ENCODE data around the gene SH3RF3.

Gene SH3RF3

GRCh38 chr2:109084341-109084740 lies 44.7 kb upstream of the SH3RF3 start:
- no peak for TF ChIP-seq MYC (IDR thresholded peaks at IDR 0.05; ENCODE audit: low read depth, low read length)
- DNase-seq (ENCODE audit: low read depth): no peak
- H3K4me3 ChIP-seq (ENCODE audit: low read depth, low read length): no peak overlapping the region

- no peak for TF ChIP-seq MYC (IDR thresholded peaks at IDR 0.05; ENCODE audit: low read depth, low read length)
- TF ChIP-seq POLR2A (IDR thresholded peaks at IDR 0.05; ENCODE audit: extremely low read depth, insufficient read length): no peak
- no peak for TF ChIP-seq CTCF (IDR thresholded peaks at IDR 0.05; ENCODE audit: low read depth, low read length)
- no peak for TF ChIP-seq MAX (IDR thresholded peaks at IDR 0.05; ENCODE audit: low read depth, low read length)
- no peak overlapping the region for H3K4me3 ChIP-seq (ENCODE audit: low read depth, low read length)
- no peak for DNase-seq (ENCODE audit: low read depth)
Measured at GRCh38 chr2:109085912-109086742, 42.9 kb upstream of the SH3RF3 start.

GRCh38 chr2:109086743-109087020 lies 42.3 kb upstream of the SH3RF3 start:
- DNase-seq (ENCODE audit: low read depth): no peak
- no peak for TF ChIP-seq CTCF (IDR thresholded peaks at IDR 0.05; ENCODE audit: low read depth, low read length)
- TF ChIP-seq MAX (IDR thresholded peaks at IDR 0.05; ENCODE audit: low read depth, low read length): no peak
- no peak for TF ChIP-seq POLR2A (IDR thresholded peaks at IDR 0.05; ENCODE audit: extremely low read depth, insufficient read length)
- no peak for TF ChIP-seq MYC (IDR thresholded peaks at IDR 0.05; ENCODE audit: low read depth, low read length)
- no peak overlapping the region for H3K4me3 ChIP-seq (ENCODE audit: low read depth, low read length)

- DNase-seq (ENCODE audit: low read depth): no peak
- no peak overlapping the region for H3K4me3 ChIP-seq (ENCODE audit: low read depth, low read length)
- no peak for TF ChIP-seq POLR2A (IDR thresholded peaks at IDR 0.05; ENCODE audit: extremely low read depth, insufficient read length)
- TF ChIP-seq CTCF (IDR thresholded peaks at IDR 0.05; ENCODE audit: low read depth, low read length): no peak
- TF ChIP-seq MAX (IDR thresholded peaks at IDR 0.05; ENCODE audit: low read depth, low read length): no peak
- no peak for TF ChIP-seq MYC (IDR thresholded peaks at IDR 0.05; ENCODE audit: low read depth, low read length)
Measured at GRCh38 chr2:109087055-109087663, 41.8 kb upstream of the SH3RF3 start.

GRCh38 chr2:109089602-109090300 lies 39.3 kb upstream of the SH3RF3 start:
- H3K4me3 ChIP-seq (ENCODE audit: low read depth, low read length): no peak overlapping the region
- no peak for TF ChIP-seq POLR2A (IDR thresholded peaks at IDR 0.05; ENCODE audit: extremely low read depth, insufficient read length)
- TF ChIP-seq MAX (IDR thresholded peaks at IDR 0.05; ENCODE audit: low read depth, low read length): no peak
- no peak for TF ChIP-seq MYC (IDR thresholded peaks at IDR 0.05; ENCODE audit: low read depth, low read length)
- TF ChIP-seq CTCF (IDR thresholded peaks at IDR 0.05; ENCODE audit: low read depth, low read length): no peak
- no peak for DNase-seq (ENCODE audit: low read depth)

- H3K4me3 ChIP-seq (ENCODE audit: low read depth, low read length): no peak overlapping the region
- TF ChIP-seq CTCF (IDR thresholded peaks at IDR 0.05; ENCODE audit: low read depth, low read length): no peak
- no peak for TF ChIP-seq MYC (IDR thresholded peaks at IDR 0.05; ENCODE audit: low read depth, low read length)
- TF ChIP-seq POLR2A (IDR thresholded peaks at IDR 0.05; ENCODE audit: extremely low read depth, insufficient read length): no peak
- no peak for TF ChIP-seq MAX (IDR thresholded peaks at IDR 0.05; ENCODE audit: low read depth, low read length)
- no peak for DNase-seq (ENCODE audit: low read depth)
Measured at GRCh38 chr2:109091526-109091925, 37.5 kb upstream of the SH3RF3 start.

All from NB4 (cell line).